Uterus (tissue), 4 donors: ENCODE data around the gene COL15A1. TPM values are rescaled to one million over a fixed set of nuclear protein-coding genes. Genes with fewer than 3 reads are reported as not detected.

Experiments used
- DNase-seq, 2 donors: peaks; one replicate each; pipeline ENCODE4 v3.0.0-alpha.2; 2019 to 2020
- H3K27ac ChIP-seq, 2 donors: fragments of 200-600 bp; sonication (generic); 1 replicate in 1 of 2; 2 replicates in 1 of 2; pipeline ENCODE4 v1.5.1; 2016 to 2018
- H3K27me3 ChIP-seq, 2 donors: fragments of 200-600 bp; sonication (generic); one replicate each; pipeline ENCODE4 v1.5.1; 2018 to 2019; ENCODE audit warnings: control low read depth in 1 of 2
- H3K36me3 ChIP-seq, 2 donors: fragments of 200-600 bp; sonication (generic); one replicate each; pipeline ENCODE4 v1.5.1; 2019; ENCODE audit warnings: control low read depth in 1 of 2
- H3K4me1 ChIP-seq, 2 donors: fragments of 200-600 bp; sonication (generic); one replicate each; pipeline ENCODE4 v1.5.1; 2018 to 2019; ENCODE audit warnings: control low read depth in 1 of 2
- H3K4me3 ChIP-seq, 2 donors: fragments of 200-600 bp; sonication (generic); 1 replicate in 1 of 2; 2 replicates in 1 of 2; pipeline ENCODE4 v1.5.1; 2018 to 2019; ENCODE audit warnings: mild to moderate bottlenecking in 1 of 2
- H3K9me3 ChIP-seq, 2 donors: fragments of 200-600 bp; sonication (generic); one replicate each; pipeline ENCODE4 v1.5.1; 2019; ENCODE audit warnings: control low read depth in 1 of 2
- POLR2A ChIP-seq, 2 donors: fragments of 450-650 bp; IDR thresholded peaks; one replicate each; pipeline ENCODE4 v1.6.1; 2016; ENCODE audit warnings: antibody characterized with exemption in 2 of 2, mild to moderate bottlenecking in 1 of 2, moderate library complexity in 1 of 2
- intact Hi-C: fragments of 100-400 bp; cut with DNase I; formaldehyde crosslinking; loops from one replicate; pipeline ENCODE4 v1.15.1; 2023; ENCODE audit warnings: low total_unique reads
- total RNA-seq, 4 donors: library from RNA; depleted of rRNA in 3 of 4; stranded (reverse); fragments of >200 nt in 3 of 4; gene quantifications; one replicate each; pipeline versions ENCODE4 v1.1.0 to v1.2.4, GENCODE V29; 2014 to 2023
- TF ChIP-seq, protein P1 (sequence below), 4 experiments: fragments of 200-600 bp in 2 of 4; fragments of 450-650 bp in 2 of 4; sonication (generic) in 2 of 4; IDR thresholded peaks; one replicate each; pipeline ENCODE4 v1.5.1; 2016 to 2019; ENCODE audit warnings: antibody characterized with exemption in 4 of 4, mild to moderate bottlenecking in 2 of 4, moderate library complexity in 1 of 4
- donor health status: DM: yes; HTN: yes; CAD: no.

The COL15A1 gene
- total RNA-seq, 4 donors from 2014 or later: 20.3 to 160 (median 50.4) TPM

- TF ChIP-seq, protein P1, sequence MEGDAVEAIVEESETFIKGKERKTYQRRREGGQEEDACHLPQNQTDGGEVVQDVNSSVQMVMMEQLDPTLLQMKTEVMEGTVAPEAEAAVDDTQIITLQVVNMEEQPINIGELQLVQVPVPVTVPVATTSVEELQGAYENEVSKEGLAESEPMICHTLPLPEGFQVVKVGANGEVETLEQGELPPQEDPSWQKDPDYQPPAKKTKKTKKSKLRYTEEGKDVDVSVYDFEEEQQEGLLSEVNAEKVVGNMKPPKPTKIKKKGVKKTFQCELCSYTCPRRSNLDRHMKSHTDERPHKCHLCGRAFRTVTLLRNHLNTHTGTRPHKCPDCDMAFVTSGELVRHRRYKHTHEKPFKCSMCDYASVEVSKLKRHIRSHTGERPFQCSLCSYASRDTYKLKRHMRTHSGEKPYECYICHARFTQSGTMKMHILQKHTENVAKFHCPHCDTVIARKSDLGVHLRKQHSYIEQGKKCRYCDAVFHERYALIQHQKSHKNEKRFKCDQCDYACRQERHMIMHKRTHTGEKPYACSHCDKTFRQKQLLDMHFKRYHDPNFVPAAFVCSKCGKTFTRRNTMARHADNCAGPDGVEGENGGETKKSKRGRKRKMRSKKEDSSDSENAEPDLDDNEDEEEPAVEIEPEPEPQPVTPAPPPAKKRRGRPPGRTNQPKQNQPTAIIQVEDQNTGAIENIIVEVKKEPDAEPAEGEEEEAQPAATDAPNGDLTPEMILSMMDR (IDR thresholded peaks at IDR 0.05): no peak
- no peak for TF ChIP-seq POLR2A (IDR thresholded peaks at IDR 0.05)
- no peaks in the 10 kb centered on the region for H3K27me3 ChIP-seq
- peaks cover 0 to 16% of the 10 kb centered on the region in 2 donors for H3K4me1 ChIP-seq
- H3K9me3 ChIP-seq: no peaks in the 10 kb centered on the region
- no peaks in the 10 kb centered on the region for H3K36me3 ChIP-seq
- H3K27ac ChIP-seq: peak overlapping the region; percentile 52 to 71
- H3K4me3 ChIP-seq: no peak overlapping the region
- intact Hi-C loops: no loop called here
- no peak for DNase-seq
These were observed 34.5 kb downstream of the COL15A1 start for GRCh38 chr9:98978231-98978681.

DNA sequence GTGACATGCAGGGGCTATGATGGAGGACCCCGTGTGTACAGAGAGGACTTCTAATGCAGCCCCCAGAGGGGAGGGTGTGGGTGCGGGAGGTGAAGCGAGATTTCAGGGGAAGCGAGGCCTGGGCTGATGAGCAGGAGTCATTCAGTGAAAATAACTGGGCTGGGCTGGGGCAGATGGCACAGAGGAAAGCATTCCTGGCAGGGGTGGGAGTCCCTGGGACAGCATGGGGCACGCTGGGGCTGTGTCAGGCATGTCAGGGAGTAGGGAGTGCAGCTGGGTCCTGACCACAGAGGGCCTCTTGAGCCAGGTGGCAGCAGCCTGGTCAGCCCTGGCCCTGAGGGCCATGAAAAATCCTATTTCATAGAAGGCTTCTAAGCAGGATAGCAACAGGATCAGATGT lies 36.6 kb downstream of the COL15A1 start:
- TF ChIP-seq POLR2A (IDR thresholded peaks at IDR 0.05): no peak
- TF ChIP-seq, protein P1 (IDR thresholded peaks at IDR 0.05): no peak
- peaks cover 0 to 13% of the 10 kb centered on the region in 2 donors for H3K4me1 ChIP-seq
- H3K27ac ChIP-seq: no peak overlapping the region
- no peak for DNase-seq
- intact Hi-C loops: no loop called here
- no peaks in the 10 kb centered on the region for H3K27me3 ChIP-seq
- H3K9me3 ChIP-seq: no peaks in the 10 kb centered on the region
- H3K36me3 ChIP-seq: no peaks in the 10 kb centered on the region
- H3K4me3 ChIP-seq: no peak overlapping the region

DNA sequence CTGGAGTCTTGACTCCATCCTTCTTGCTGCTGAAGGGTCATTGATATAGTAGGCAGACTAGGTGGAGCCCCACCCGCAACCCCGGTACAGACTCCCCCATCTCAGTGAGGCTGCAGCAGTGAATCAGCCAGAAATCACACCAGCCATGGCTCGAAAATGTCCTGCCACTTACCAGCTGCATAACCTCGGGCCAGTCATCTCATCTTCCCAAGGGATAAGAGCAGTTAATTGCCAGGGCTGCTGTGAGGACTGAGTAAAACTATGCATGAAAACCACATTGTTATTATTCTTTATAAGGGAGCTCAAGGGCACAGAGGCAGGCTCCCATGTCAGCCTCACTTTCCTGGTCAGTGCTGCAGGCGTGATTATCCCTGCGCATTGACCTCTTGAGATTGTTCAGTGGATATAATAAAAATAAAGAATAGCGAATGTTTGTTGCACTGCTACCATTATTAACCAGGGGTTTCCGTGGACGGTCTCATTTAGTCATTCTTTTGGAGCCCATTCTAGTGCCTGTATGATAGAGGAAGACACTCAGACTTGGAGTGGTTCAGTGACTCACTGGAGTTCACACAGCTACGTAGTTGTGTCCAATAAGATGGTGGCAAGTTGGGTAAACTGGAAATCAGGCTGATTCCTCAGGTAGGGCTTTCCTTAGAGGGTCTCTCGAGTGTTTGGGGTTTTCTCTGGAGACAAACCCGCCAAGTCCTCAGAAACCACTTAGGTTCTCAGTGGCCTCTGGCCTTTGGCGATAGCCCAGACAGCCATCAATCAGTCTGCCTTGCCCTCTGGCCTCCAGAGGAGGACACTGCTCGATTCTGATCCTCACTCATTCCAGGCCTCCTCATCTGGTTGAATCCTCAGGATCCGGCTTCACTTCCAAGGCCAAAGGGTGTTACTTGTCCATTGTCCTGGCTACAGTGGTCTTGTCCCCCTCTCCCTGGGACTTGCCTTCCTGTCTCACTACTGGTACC lies 39.9 kb downstream of the COL15A1 start:
- Histone ChIP-seq H3K4me3 (no peak overlapping the region), H3K4me1 (peaks cover 3 to 10% of the 10 kb centered on the region in 2 donors), H3K36me3 (no peaks in the 10 kb centered on the region), H3K9me3 (no peaks in the 10 kb centered on the region), H3K27ac (no peak overlapping the region), H3K27me3 (no peaks in the 10 kb centered on the region)
- intact Hi-C loops: no loop called here
- no peak for DNase-seq
- TF ChIP-seq, protein P1 (IDR thresholded peaks at IDR 0.05): no peak
- no peak for TF ChIP-seq POLR2A (IDR thresholded peaks at IDR 0.05)

DNA sequence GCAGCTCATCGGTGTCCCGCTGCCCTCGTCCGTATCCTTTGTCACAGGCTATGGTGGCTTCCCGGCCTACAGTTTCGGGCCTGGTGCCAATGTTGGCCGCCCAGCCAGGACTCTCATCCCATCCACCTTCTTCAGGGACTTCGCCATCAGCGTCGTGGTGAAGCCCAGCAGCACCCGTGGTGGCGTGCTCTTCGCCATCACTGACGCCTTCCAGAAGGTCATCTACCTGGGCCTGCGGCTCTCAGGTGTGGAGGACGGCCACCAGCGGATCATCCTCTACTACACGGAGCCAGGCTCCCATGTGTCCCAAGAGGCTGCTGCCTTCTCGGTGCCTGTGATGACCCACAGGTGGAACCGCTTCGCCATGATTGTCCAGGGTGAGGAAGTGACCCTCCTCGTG lies 41.9 kb downstream of the COL15A1 start:
- Histone ChIP-seq H3K27me3 (no peaks in the 10 kb centered on the region), H3K27ac (no peak overlapping the region), H3K9me3 (no peaks in the 10 kb centered on the region), H3K4me1 (peaks cover 3 to 10% of the 10 kb centered on the region in 2 donors), H3K36me3 (no peaks in the 10 kb centered on the region), H3K4me3 (no peak overlapping the region)
- intact Hi-C loops: no loop called here
- no peak for DNase-seq
- TF ChIP-seq POLR2A (IDR thresholded peaks at IDR 0.05): no peak
- TF ChIP-seq, protein P1 (IDR thresholded peaks at IDR 0.05): no peak
